HG03575 (cell line): Measurements from ENCODE around the gene CEP57L1.
"Not testable (repeated sequence)": the region's sequence is repeated elsewhere in the genome, so short reads cannot be mapped to it uniquely, and the experiment has no call there.

ENCODE experiments used
- ATAC-seq: cut with Tn5 transposase; IDR thresholded peaks from one replicate; pipeline ENCODE4 v1.9.1; 2021; ENCODE audit not compliant: unreplicated experiment, insufficient number of reproducible peaks, low FRiP score; ENCODE audit errors: extremely low read depth

The CEP57L1 gene

DNA sequence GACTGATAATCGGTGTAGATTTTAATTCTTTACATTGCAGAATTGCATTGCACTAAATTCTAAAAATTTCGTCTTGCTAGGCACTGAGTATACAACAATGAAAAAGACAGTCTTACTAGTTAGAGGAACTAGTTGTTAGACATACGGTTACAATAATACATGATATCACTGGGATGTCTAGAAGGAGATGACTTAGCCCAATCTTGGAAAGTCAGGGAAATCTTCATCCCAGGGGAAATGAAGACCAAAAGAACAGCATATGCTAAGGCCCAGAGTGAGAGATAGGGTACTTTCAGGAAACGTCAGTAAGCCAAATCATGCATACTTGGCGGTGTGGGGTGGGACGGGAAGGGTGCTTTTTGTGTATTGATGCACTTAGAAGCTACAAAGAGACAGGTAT, 901 bp downstream of the CEP57L1 start:
- ATAC-seq: no peak

DNA sequence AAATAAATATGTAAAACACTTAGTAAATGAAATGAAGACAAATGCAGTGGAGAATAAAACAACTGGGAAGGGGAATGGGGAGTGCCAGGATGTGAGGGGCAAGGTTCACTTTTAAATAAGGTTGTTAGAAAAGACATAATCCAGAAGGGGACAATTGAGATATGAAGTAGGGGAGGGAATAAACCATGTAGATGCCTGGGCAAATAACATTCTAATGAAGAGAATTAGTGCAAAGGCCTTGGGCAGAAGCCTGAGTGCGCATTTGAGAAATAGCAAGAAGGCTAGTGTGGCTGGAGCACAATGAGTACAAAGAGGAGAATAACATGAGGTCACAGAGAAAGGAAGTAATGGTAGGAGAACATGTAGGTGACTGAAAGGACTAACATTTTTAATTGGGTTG, 2.4 kb downstream of the CEP57L1 start:
- ATAC-seq: no peak

DNA sequence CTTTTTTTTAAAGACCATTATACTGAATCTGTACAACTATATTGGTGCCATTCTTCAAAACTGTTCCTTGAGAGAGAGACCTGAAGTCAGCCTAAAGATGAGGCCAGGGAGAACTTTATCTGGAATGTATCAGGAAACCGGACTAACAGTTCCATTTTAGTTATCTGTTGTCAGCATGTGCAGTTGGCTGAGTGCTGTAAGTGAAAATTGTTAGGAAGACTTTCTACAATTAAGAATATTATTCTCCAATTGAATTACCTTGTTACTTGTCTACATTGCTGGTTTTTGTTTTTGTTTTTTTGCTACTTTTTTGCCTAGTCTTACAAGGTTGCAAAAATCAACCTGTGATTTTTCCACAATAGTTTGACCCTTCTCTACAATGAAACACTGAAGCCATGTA, 7.5 kb downstream of the CEP57L1 start:
- no peak for ATAC-seq

DNA sequence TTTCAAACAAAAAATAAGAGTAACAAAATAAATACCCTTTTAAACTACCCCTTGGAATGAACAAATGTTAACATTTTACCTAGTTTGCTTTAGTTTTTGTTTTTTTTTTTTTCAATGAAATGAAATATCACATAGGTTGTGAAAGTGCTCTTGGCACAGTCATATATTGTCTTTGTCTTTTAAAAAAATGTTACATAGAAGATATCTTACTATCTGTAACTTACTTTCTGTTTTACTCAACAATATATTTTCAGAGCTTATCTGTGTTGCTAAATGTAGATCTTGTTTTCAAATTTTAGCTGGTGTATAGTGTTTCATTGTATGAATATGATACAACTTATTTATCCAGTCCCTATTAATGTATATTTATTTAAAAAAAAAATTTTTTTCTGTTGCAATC, 8.6 kb downstream of the CEP57L1 start:
- no peak for ATAC-seq

DNA sequence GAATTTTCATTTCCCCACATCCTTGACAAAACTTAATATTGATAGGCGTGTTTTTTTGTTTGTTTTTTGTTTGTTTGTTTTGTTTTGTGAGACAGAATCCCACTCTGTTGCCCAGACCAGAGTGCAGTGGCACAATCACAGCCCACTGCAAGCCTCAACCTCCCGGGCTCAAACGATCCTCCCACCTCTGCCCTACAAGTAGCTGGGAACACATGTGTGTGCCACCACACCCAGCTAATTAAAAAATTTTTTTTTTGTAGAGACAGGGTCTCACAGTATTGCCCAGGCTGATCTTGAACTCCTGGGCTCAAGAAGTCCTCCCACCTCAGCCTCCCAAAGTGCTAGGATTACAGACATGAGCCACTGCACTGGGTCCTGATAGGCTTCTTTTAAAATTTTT, 9.2 kb downstream of the CEP57L1 start:
- ATAC-seq: no peak

DNA sequence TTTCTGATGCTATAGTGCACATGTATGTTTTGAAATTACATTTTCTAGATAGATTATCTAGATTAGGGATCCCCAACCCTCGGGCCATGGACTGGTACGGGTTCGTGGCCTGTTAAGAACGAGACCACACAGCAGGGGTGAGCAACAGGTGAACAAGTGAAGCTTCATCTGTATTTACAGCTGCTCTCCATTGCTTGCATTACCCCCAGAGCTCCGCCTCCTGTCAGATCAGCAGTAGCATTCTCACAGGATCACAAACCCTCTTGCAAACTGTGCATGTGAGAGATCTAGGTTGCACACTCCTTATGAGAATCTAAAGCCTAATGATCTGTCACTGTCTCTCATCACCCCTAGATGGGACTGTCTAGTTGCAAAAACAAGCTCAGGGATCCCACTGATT, 10.4 kb downstream of the CEP57L1 start:
- ATAC-seq: no peak

DNA sequence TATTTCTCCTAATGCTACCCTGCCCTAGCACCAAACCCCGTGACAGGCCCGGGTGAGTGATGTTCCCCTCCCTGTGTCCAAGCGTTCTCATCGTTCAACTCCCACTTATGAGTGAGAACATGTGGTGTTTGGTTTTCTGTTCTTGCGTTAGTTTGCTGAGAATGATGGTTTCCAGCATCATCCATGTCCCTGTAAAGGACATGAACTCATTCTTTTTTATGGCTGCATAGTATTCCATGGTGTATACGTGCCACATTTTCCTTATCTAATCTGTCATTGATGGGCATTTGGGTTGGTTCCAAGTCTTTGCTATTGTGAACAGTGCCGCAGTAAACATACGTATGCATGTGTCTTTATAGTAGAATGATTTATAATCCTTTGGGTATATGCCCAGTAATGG, 14.4 kb downstream of the CEP57L1 start:
- not testable (repeated sequence) for ATAC-seq

DNA sequence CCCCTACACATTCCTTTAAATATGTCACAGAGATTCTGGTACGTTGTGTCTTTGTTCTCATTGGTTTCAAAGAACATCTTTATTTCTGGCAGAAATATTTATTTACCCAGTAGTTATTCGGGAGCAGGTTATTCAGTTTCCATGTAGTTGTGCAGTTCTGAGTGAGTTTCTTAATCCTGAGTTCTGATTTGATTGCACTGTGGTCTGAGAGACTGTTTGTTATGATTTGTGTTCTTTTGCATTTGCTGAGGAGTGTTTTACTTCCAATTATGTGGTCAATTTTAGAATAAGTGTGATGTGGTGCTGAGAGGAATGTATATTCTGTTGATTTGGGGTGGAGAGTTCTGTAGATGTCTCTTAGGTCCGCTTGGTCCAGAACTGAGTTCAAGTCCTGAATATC, 17.4 kb downstream of the CEP57L1 start:
- ATAC-seq: not testable (repeated sequence)

DNA sequence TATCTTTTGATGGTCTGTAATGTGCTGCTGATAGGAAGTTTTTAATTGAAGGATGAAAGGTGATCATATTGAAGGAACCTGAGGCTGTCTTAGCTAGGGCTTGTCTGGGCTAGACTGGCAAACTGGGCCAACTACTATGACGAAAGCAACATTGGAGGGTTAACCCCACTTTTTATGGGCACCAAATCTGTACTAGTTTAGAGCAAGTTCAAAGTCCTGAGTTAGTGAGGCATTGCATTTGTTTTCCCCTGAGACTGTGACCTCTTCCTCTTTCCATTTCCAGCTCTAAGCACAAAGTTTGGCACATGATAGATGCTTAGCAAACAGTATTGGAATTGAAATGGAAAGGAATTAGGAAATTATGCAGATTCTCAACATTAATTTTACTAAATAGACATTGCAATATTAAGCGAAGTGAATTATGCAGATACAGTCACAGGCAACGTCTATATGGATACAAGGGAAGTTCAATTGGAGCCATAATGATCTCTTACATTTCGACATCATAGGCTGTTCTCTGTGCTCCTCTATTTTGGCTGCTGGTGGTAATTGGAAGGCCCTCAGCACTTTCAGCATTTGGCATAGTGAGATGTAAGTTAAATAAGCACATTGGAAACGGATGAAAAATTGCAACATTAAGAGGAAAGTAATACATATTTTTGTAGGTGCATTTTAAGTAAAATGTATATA, 22.2 kb downstream of the CEP57L1 start:
- ATAC-seq: no peak

DNA sequence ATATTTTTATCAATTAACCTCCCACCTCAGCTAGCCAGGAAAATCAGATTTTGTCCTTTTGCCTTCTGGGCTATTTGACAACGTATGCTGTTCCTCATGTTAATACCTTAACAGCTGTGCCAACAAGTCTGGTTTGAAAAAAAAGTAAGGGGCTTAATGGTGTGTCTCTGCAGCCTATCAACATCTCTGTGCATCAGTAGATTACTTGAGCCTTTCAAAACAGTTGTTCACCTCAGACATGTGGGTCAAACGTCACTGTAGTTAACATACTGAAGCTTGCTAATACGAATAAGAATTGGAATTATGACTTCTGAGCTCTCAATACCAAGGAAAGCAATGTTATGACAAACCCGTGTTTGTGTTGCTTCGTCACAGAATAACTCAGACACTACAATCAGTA, 23.0 kb downstream of the CEP57L1 start:
- ATAC-seq: no peak

DNA sequence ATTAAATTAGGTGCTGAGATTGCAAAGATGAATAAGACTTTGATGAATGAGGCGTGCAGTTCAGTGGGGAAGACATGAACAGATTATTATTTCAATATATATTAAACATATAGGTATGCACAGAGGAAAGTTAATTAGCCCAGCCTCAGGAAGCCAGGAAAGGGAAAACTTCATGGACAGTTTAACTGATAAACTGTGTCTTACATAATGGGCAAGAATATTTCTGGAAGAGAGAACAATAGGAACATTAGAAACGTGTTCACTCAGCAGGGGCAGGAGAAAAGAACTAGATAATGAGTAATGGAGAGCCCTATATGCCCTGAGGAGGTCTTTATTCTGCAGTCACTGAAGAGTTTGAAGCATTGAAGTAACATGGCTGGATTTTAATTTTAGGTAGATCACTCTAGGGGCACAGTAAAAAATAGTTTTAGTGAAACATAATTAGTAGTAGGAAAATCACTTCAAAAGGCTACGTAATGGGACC, 23.6 kb downstream of the CEP57L1 start:
- no peak for ATAC-seq

DNA sequence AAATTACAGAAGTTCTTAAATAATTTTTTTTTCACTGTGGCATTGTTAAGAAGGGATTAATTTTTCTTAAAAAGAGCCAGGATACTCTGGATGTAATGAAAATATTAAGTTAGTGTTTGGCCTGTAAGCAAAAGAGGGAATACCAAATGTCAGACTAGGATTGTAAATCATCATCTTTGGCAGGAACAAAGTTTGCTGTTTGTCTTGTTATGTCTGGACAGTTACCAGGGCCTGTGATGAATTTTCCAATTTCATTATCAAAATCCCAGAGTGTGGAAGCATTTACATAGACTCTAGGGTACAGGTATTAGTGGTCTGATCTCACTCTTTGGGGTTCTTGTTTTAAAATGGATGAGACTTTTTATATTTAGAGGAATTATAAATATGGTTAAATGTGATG, 26.1 kb downstream of the CEP57L1 start:
- no peak for ATAC-seq

DNA sequence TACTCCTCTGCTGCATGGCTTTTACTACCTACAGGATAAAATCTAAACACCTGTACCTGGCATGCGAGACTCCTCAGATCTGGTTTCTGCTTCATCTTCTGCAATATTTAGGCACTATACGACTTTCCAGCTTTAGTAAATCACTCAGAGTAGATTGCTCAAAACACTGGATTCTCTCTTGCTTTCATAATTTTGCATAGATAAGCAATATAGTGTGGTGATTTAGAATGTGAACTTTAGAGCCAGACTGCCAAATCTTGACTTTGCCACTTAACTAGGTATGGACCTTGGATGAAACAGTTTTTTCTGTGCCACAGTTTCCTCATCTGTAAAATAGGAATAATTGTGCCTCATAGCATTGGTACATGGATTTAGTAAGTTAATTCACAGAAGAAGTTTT, 28.9 kb downstream of the CEP57L1 start:
- ATAC-seq: no peak

DNA sequence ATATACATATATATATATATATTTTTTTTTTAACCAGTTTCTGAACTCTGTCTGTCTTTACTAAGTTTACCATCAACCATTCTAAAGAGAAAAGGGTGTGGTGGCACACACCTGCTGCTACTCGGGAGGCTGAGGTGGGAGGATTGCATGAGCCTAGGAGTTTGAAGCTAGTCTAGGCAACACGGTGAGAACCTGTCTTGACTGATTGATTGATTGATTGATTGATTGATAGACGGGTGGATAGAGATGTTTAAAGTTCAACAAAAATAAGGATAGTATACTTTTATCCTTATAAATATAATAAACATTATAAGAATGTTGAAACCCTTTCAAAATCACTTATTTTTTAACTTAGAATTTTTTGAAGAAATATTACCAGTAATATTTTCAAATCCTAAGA, 30.2 kb downstream of the CEP57L1 start:
- no peak for ATAC-seq

DNA sequence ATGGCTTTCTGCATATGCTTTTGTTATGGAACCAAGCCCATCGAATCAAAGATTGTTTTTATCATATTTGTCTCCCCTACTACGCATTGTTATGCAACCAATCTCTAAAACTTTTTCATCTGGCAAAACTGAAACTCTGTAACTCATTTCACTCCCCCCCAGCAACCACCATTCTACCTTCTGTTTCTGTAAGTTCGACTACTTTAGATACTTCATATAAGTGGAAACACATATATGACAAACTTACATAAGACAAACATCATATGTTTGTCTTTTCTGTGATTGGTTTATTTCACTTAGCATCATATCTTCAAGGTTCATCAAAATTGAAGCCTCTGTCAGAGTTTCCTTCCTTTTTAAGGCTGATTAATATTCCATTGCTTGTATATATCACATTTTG, 34.8 kb downstream of the CEP57L1 start:
- ATAC-seq: no peak

DNA sequence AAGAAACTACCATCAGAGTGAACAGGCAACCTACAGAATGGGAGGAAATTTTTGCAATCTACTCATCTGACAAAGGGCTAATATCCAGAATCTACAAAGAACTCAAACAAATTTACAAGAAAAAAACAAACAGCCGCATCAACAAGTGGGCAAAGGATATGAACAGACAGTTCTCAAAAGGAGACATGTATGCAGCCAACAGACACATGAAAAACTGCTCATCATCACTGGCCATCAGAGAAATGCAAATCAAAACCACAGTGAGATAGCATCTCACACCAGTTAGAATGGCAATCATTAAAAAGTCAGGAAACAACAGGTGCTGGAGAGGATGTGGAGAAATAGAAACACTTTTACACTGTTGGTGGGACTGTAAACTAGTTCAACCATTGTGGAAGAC, 40.3 kb downstream of the CEP57L1 start:
- ATAC-seq: not testable (repeated sequence)

DNA sequence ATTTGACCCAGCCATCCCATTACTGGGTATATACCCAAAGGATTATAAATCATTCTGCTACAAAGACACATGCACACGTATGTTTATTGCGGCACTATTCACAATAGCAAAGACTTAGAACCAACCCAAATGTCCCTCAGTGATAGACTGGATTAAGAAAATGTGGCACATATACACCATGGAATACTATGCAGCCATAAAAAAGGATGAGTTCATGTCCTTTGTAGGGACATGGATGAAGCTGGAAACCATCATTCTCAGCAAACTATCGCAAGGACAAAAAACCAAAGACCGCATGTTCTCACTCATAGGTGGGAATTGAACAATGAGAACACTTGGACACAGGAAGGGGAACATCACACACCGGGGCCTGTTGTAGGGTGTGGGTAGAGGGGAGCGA, 40.7 kb downstream of the CEP57L1 start:
- ATAC-seq: not testable (repeated sequence)

DNA sequence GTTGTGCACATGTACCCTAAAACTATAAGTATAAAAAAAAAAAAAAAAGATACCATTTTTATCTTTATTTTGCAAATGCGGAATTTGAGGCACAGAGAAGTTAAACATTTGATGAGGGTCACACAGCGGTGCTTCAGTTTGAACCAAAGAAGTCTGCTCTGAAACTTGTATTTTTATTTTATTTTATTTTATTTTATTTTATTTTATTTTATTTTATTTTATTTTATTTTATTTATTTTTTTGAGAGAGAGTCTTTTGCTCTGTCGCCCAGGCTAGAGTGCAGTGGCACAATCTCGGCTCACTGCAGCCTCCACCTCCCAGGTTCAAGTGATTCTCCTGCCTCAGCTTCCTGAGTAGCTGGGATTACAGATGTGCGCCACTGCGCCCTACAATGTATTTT, 41.2 kb downstream of the CEP57L1 start:
- not testable (repeated sequence) for ATAC-seq

DNA sequence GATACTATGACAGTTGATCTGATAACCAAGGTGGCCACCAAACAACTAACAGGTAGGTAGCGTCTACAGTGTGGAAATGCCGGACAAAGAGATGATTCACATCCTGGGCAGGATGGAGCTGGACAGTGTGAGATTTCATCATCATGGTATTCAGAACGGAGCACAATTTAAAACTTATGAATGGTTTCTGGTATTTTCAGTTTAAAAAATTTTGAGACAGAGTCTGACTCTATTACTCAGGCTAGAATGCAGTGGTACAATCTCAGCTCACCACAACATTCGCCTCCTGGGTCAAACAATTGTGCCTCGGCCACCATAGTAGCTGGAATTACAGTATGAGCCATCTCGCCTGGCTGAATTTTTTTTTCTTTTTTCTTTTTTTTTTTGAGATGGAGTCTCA, 43.8 kb downstream of the CEP57L1 start:
- ATAC-seq: no peak

DNA sequence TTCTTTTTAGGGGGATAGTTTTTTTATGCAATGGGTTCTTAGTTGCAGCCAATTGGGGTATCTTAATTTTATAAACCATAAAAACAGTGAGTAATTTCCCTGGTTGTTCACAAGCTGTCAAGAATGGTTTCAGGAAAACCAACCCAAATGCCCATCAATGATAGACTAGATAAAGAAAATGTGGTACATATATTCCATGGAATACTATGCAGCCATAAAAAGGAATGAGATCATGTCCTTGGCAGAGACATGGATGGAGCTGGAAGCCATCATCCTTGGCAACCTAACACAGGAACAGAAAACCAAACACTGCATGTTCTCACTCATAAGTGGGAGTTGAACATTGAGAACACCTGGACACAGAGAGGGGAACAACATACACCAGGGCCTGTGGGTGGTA, 46.8 kb downstream of the CEP57L1 start:
- ATAC-seq: not testable (repeated sequence)

DNA sequence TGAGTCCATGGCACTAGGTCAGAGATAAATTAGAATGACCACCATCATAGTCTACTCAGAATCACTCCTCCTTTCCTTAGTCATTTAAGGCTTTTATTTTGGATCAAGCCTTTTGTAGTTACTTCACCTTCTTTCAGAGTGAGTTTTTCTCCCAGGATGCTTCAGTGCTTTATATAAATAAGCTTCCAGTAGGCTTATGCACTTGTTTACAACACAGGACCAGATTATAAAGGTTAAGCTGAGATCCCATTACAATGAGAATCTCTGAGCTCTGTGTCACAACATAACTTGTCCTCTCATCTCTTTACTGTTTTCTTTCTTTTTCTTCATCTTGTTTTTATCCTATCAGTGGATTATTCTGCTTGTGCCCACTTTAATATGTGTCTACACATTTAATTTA, 47.9 kb downstream of the CEP57L1 start:
- no peak for ATAC-seq
